A673 (cell line): ENCODE measurements around the gene CLCF1. TPM values are rescaled to one million over a fixed set of nuclear protein-coding genes. Genes with fewer than 3 reads are reported as not detected.

Experiments
- BruUV-seq: library from RNA; stranded (reverse); fragments of 400-500 nt; replicated peaks from 2 replicates; lab custom pipeline; 2021; lab: Mats Ljungman, UMichigan
- CTCF ChIA-PET: fragments of 300-600 bp; sonication (Branson Sonifier 250); formaldehyde crosslinking; loops from one replicate; lab custom pipeline; 2022; ENCODE audit warnings: antibody characterized with exemption; lab: Charles Lee
- POLR2A ChIA-PET: fragments of 300-600 bp; sonication (Branson Sonifier 250); formaldehyde crosslinking; loops from one replicate; lab custom pipeline; 2022; ENCODE audit warnings: antibody characterized with exemption; ENCODE audit not compliant: low non-redundant PET; lab: Charles Lee
- DNase-seq: peaks from one replicate; pipeline ENCODE4 v3.0.0-alpha.2; 2015; ENCODE audit warnings: low spot score
- H3K27ac ChIP-seq: fragments of 200-600 bp; sonication (generic); 2 replicates; pipeline ENCODE4 v1.5.1; 2016; ENCODE audit warnings: mixed run types, low read depth, mild to moderate bottlenecking, mixed read lengths, antibody characterized with exemption, low read length; ENCODE audit not compliant: poor library complexity, severe bottlenecking
- H3K27me3 ChIP-seq: fragments of 200-600 bp; sonication (generic); replicated peaks from 2 replicates; pipeline ENCODE4 v1.6.1; 2017; ENCODE audit warnings: mixed run types, low read depth, mild to moderate bottlenecking, mixed read lengths, antibody characterized with exemption, low read length; ENCODE audit not compliant: insufficient read depth, poor library complexity
- H3K36me3 ChIP-seq: fragments of 200-600 bp; sonication (generic); 2 replicates; pipeline ENCODE4 v1.6.1; 2016; ENCODE audit warnings: mixed run types, mild to moderate bottlenecking, mixed read lengths, antibody characterized with exemption, low read length; ENCODE audit not compliant: insufficient read depth, poor library complexity, severe bottlenecking
- H3K4me1 ChIP-seq: fragments of 200-600 bp; sonication (generic); 2 replicates; pipeline ENCODE4 v1.6.1; 2017; ENCODE audit warnings: mixed run types, mild to moderate bottlenecking, mixed read lengths, antibody characterized with exemption, low read length; ENCODE audit not compliant: insufficient read depth, poor library complexity, severe bottlenecking
- H3K4me3 ChIP-seq: fragments of 200-600 bp; sonication (generic); 2 replicates; pipeline ENCODE4 v1.5.1; 2016; ENCODE audit warnings: low read depth, mixed run types, mild to moderate bottlenecking, mixed read lengths, low read length; ENCODE audit not compliant: poor library complexity, severe bottlenecking
- H3K9me3 ChIP-seq: fragments of 200-600 bp; sonication (generic); 2 replicates; pipeline ENCODE4 v1.6.1; 2016; ENCODE audit warnings: mixed run types, low read depth, mild to moderate bottlenecking, mixed read lengths, antibody characterized with exemption, low read length; ENCODE audit not compliant: poor library complexity, severe bottlenecking
- CTCF ChIP-seq: fragments of 300-800, 200-600 bp; sonication (generic); conservative IDR thresholded peaks from 2 replicates; pipeline ENCODE4 v1.5.1; 2017; ENCODE audit warnings: low read depth, mild to moderate bottlenecking, antibody characterized with exemption, low read length, moderate library complexity, mixed read lengths
- EZH2 ChIP-seq: fragments of 200-600 bp; sonication (generic); IDR thresholded peaks from 2 replicates; pipeline ENCODE4 v1.6.1; 2017; ENCODE audit warnings: borderline replicate concordance, low read depth, mild to moderate bottlenecking, mixed read lengths, antibody characterized with exemption, low read length; ENCODE audit not compliant: poor library complexity, severe bottlenecking
- intact Hi-C: fragments of 100-400 bp; cut with micrococcal nuclease; formaldehyde crosslinking; loops from one replicate; pipeline ENCODE4 v1.10.0; 2022; ENCODE audit not compliant: unreplicated experiment
- total RNA-seq: library from RNA; stranded (reverse); gene quantifications from 2 replicates; pipeline ENCODE4 v1.2.3, GENCODE V29; 2021

CLCF1 gene
- total RNA-seq, 1 experiment from 2014 or later, result 0.69 TPM

GRCh38 chr11:67356864-67357561, 16.4 kb downstream of the CLCF1 start:
- H3K4me1 ChIP-seq, result peaks cover 21% of the 10 kb centered on the region
- POLR2A ChIA-PET, result interaction anchor here (0.6 kb wide), 1 partner anchor 94 kb away, joined by 3 read pairs; no protein-coding TSS in a partner anchor
- H3K27ac ChIP-seq, result no peak overlapping the region

GRCh38 chr11:67356387-67356863, 17.0 kb downstream of the CLCF1 start:
- Histone ChIP-seq H3K9me3 (no peaks in the 10 kb centered on the region), H3K27ac (no peak overlapping the region), H3K4me1 (peaks cover 24% of the 10 kb centered on the region), H3K4me3 (no peak overlapping the region), H3K27me3 (no peaks in the 10 kb centered on the region), H3K36me3 (no peaks in the 10 kb centered on the region)
- no TSS peak for BruUV-seq
- no peak for TF ChIP-seq EZH2
- TF ChIP-seq CTCF, result no peak
- intact Hi-C loops, result no loop called here
- DNase-seq, result no peak
- POLR2A ChIA-PET, result interaction anchor here (0.6 kb wide), 1 partner anchor 94 kb away, joined by 3 read pairs; no protein-coding TSS in a partner anchor
- CTCF ChIA-PET, result interaction anchor here (0.7 to 3.4 kb wide), 3 partner anchors 9 to 25 kb away, joined by 3 to 62 read pairs (median 7); no protein-coding TSS in a partner anchor

More at GRCh38 chr11:67356864-67357561, 16.4 kb downstream of the CLCF1 start:
- CTCF ChIA-PET, result interaction anchor here (0.5 to 3.4 kb wide), 7 partner anchors 10 to 226 kb away, joined by 3 to 62 read pairs (median 6); partner anchors contain the start of gene CLCF1
- intact Hi-C loops, result loop anchor here (1.0 kb wide), 1 partner anchor 25 kb away; no protein-coding TSS in a partner anchor
- peak; percentile 88 for DNase-seq
- Histone ChIP-seq H3K4me3 (no peak overlapping the region), H3K27me3 (no peaks in the 10 kb centered on the region), H3K9me3 (no peaks in the 10 kb centered on the region), H3K36me3 (no peaks in the 10 kb centered on the region)
- no TSS peak for BruUV-seq
- TF ChIP-seq CTCF (peak; percentile 96), EZH2 (no peak)

- H3K4me1 ChIP-seq, result peaks cover 25% of the 10 kb centered on the region
- CTCF ChIA-PET, result interaction anchor here (0.6 to 3.4 kb wide), 6 partner anchors 9 to 81 kb away, joined by 3 to 62 read pairs (median 8); partner anchors contain the start of gene PPP1CA
Measured at GRCh38 chr11:67355794-67356386, 17.5 kb downstream of the CLCF1 start.

More at GRCh38 chr11:67355794-67356386, 17.5 kb downstream of the CLCF1 start:
- BruUV-seq, result no TSS peak
- POLR2A ChIA-PET, result no interaction called here
- TF ChIP-seq EZH2, result no peak
- Histone ChIP-seq H3K36me3 (no peaks in the 10 kb centered on the region), H3K9me3 (no peaks in the 10 kb centered on the region), H3K27ac (no peak overlapping the region), H3K27me3 (no peaks in the 10 kb centered on the region), H3K4me3 (no peak overlapping the region)
- DNase-seq, result no peak
- intact Hi-C loops, result no loop called here
